Ovary (tissue), 3 donors: ENCODE measurements around the gene FNIP1.

Experiments
- CTCF ChIP-seq, 3 donors: fragments of 450-650 bp in 2 of 3; fragments of 200-600 bp in 1 of 3; IDR thresholded peaks; one replicate each; pipeline versions ENCODE4 v1.5.1 to v1.8.0; 2016 to 2022; ENCODE audit warnings: antibody characterized with exemption in 3 of 3, mild to moderate bottlenecking in 1 of 3
- POLR2A ChIP-seq: fragments of 450-650 bp; IDR thresholded peaks from one replicate; pipeline ENCODE4 v1.6.1; 2017; ENCODE audit warnings: antibody characterized with exemption, mild to moderate bottlenecking, moderate library complexity
- donor health status: DM: no; HTN: no; CAD: no.

- no peak for TF ChIP-seq CTCF (IDR thresholded peaks at IDR 0.05)
- TF ChIP-seq POLR2A, result no peak
Measured at GRCh38 chr5:131760793-131761192, 36.0 kb downstream of the FNIP1 start.
